NCI-H1930 (cell line): ENCODE measurements around the gene EPHB3.

ENCODE experiments used
- DNase-seq, 2 experiments: peaks; one replicate each; lab custom pipeline; 2025; lab: John Stamatoyannopoulos, UW

Gene EPHB3

GRCh38 chr3:184564685-184565385 is 3.2 kb downstream of the EPHB3 start:
- DNase-seq, result no peak

DNA sequence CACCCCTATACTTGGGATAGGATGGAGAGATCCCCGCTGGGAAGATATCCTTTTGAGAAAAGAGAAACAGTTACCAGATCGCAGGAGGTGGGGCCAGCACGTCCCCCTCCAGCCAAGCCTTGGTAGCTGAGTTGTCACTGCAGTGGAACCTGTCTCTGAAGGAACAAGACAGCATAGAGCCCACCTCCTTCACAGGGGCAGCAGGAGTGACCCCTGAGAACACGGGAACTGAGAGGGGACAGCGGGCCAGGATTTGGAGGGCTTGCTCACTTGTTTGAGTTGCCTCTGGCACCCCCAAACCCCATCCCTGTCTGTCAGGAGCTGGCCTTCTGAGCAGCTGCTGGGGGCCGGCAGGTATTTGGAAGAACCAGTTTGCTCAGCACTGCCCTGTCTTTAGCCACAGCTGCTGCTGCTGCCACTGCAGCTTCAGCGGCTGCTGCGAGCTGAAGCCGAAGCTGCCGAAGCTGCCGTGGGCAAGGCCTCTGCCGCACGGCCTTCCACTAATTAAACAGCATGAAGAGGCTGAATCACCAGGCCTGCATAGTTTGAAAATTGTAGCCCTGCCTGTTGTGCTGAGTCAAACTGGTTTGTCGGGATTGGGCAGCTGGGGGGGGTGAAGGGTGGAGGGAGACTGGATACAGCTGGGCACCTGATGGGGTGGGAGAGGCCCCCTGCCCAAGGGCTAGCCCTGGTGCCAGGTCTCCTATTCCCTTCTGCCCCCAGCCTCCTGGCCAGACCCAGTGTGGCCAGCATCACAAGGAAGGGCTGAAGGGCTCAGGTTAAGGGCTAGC is 4.0 kb downstream of the EPHB3 start:
- no peak for DNase-seq

GRCh38 chr3:184566441-184567414 is 5.1 kb downstream of the EPHB3 start:
- DNase-seq, result no peak

- DNase-seq, result no peak
Measured at GRCh38 chr3:184567946-184568559, 6.5 kb downstream of the EPHB3 start.

- DNase-seq, result no peak
Measured at GRCh38 chr3:184568560-184568923, 7.0 kb downstream of the EPHB3 start.

DNA sequence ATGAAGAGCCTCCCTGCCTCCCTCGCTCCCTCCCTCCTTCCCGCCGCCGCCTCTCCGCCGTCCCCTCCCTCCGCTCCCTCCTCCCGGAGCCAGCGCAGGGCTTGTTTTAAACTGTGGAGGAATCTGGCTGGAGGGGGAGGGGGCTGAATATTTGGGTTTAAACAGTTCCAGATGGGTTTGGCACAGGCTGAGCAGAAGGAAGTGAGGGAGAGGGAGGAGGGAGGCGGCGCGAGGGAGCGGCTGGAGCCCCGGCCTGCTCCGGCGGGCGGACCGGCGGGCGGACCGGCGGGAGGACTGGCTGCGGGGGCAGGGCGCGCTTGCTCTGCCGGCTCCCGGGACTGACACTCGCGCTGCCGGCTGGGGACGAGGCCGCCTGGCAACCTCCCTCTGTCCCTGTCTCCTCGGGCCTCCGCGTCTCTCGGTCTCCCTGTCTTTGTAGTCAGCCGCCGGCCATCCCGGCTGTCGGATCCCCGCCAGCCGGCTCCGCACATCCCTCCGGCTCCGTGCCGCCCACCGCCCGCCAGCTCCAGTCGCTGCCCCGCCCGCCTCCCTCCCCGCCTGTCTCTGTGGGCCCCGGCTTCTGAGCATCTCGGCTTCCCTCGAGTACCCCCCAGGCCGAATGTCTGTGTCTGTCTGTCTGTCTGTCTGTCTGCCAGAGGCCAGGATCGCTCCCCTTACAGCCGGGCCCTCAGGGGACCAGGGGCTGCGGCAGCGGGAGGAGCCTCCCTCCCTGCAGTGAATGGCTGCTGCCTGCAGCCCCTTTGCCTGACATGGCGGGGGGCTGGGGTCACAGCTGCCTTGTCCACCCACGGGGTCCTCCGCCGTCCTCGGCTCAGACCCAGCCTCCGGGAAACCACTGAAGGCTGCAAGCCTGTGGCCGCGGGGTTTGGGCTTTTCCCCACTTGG is 7.6 kb downstream of the EPHB3 start:
- no peak for DNase-seq

DNA sequence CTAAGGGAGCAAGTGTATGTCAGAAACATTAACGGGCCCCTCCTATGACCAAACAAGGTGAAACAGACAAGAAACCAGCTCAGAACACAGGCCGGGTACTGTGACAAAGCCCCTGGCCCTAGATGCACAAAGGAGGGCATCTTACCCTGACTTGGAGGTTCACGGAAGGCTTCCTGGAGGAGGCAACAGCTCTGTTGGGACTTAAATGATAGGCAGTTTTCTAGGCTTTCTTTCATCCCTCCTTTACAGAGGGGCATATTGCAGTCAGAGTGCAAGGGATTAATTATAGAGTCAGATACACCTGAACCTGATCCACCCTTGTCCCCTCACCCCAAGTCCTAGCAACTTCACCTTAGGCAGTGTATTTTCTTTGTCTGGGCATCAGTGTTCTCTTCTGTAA is 8.4 kb downstream of the EPHB3 start:
- DNase-seq, result no peak

GRCh38 chr3:184570489-184570888 is 8.9 kb downstream of the EPHB3 start:
- DNase-seq, result no peak

DNA sequence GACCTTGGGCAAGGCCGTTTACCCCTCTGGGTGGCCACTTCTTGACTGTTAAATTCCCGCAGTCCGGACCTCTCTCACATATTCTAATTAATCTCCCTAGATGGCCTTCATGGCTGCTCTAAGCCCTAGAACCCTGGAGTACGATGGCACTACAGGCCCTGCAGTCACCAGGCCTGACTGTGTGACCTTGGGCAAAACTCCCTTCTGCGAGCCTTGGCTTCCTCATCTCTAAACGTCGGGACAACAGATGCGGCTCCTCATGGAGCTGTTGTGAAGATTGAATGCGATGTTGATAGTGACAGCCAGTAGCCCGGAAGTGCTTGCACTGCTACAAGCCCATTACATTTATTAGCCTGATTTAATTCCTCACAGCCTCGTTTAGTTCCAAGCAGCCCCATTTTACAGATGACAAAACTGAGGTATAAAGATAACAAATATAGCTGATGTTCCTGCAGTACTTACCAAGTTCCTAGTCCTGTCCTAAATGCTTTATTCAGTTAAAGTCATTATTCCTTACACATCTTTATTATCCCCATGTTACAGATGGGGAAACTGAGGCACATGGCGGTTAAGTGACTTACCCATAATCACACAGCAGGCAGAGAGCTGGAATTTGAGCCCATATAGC is 10.3 kb downstream of the EPHB3 start:
- DNase-seq, result no peak

- no peak for DNase-seq
Measured at GRCh38 chr3:184572633-184573270, 11.2 kb downstream of the EPHB3 start.

DNA sequence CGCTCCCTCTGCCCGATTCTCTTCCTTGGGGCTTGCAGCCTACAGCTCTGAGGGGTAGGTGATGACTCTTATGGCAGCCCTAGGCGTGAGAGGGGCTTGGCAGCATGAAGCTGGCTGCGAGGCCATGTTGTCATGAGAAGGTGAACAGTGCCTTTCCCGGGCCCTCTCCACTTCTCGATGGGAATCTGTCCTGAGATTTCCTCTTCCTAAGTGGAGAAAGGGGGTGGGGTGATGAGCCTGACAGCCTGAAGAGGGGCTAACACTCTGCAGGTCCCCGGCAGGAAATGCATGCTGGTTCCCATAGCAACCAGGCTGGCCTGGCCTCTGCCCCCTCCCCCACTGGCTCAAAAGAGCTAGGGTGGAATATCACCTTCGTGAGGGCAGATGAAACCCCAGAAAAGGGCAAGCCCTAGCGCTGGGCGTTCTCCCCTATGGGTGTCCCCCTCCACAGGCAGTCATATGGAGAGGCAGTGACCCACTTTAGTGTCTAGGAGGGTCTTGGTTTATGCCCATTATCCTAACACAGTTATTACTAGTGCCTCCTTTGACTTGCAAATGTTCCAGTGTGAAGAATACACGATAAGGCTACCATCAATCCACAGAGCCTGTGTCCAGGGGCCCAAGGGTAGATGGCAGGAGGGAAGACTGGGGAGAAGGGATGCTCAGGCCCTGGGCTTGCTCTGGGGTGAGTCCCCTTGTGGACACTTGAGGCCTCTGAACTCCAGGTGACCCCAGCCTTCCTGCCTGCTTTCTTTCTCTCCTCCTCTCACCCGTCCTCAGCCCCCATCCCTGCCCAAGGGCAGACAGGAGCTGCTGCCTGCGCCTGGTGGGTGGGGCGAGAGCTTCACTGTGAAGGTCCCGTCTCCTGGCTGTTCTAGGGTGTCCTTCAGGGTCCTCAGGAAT is 13.2 kb downstream of the EPHB3 start:
- no peak for DNase-seq

DNA sequence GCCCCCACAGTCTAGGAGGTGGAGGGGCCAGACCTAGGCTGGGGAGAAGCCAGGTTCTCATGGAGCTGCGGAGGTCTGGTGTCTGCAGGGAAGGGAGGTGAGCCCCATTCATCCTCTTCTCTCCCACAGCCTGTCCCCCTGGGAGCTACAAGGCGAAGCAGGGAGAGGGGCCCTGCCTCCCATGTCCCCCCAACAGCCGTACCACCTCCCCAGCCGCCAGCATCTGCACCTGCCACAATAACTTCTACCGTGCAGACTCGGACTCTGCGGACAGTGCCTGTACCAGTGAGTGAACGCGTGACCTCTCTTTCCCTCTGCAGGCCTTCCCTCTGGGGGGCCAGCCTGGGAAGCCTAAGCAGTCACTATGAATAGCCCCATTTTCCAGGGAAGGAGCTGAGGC is 14.1 kb downstream of the EPHB3 start:
- DNase-seq, result no peak

DNA sequence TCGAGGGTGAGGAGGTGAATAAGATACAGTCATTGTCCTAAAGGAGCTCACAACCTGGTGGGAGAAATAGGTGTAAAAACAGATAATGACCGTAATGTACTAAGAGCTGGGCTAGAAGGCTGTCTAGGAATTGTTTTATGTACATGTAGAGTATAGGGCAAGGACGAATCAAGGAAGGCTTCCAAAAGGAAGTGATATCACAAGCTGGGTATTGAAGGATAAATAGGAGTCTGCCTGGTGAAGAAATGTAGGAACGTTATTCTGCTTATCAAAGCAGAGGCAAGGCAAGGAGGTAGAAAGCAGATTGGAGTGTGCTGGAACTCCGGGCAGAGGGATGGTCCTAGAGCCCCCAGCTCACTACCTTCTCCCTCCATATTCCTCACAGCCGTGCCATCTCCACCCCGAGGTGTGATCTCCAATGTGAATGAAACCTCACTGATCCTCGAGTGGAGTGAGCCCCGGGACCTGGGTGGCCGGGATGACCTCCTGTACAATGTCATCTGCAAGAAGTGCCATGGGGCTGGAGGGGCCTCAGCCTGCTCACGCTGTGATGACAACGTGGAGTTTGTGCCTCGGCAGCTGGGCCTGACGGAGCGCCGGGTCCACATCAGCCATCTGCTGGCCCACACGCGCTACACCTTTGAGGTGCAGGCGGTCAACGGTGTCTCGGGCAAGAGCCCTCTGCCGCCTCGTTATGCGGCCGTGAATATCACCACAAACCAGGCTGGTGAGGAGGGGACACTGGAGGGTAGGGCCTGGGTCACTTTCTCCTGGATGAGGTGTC is 15.1 kb downstream of the EPHB3 start:
- DNase-seq, result no peak

DNA sequence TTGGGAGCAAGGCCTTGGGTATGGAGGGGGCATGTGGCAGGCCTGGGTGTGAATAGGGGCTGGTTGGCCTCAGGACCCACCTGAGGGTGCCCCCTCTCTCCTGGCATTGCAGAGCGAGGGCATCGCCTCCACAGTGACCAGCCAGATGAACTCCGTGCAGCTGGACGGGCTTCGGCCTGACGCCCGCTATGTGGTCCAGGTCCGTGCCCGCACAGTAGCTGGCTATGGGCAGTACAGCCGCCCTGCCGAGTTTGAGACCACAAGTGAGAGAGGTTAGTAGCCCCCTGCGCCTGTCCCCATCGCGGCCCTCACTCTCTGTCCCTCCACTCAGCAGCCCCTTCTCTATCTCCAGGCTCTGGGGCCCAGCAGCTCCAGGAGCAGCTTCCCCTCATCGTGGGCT is 16.0 kb downstream of the EPHB3 start:
- DNase-seq, result no peak

DNA sequence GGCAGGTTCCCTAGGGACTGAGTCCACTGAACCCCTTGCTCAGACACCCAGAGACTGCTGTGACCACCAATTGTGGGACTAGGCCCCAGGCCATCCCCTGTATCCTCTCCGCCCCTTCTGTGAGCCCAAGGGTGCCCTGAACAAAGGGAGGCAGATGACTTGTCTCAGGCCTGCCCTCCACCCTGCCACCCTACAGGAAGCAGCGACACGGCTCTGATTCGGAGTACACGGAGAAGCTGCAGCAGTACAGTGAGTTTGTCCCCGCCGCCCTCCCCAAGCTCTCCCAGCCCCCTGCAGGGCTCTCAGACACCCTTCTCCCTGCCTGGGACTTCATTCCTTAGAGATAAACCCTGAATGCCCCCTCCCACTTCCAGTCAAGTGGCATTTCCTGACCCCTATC is 16.6 kb downstream of the EPHB3 start:
- no peak for DNase-seq

- DNase-seq, result no peak
Measured at GRCh38 chr3:184578822-184579221, 17.2 kb downstream of the EPHB3 start.

DNA sequence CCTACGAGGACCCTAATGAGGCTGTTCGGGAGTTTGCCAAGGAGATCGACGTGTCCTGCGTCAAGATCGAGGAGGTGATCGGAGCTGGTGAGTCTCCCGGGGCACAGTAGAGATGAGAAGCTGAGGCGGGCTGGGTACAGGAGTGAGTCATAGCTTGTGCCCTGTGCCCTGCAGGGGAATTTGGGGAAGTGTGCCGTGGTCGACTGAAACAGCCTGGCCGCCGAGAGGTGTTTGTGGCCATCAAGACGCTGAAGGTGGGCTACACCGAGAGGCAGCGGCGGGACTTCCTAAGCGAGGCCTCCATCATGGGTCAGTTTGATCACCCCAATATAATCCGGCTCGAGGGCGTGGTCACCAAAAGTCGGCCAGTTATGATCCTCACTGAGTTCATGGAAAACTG is 17.9 kb downstream of the EPHB3 start:
- no peak for DNase-seq

- DNase-seq, result no peak
Measured at GRCh38 chr3:184580376-184580775, 18.8 kb downstream of the EPHB3 start.
